Measurements from ENCODE around the gene ZNF502.

ZNF502 gene

GRCh38 chr3:44771424-44772098 lies 59.1 kb downstream of the ZNF502 start:
- ATAC-seq, result no peak
- TF ChIP-seq ARNTL (CRISPR knock-in tag; IDR thresholded peaks at IDR 0.05; ENCODE audit: borderline replicate concordance, low read depth) (no peak), TCF4 (CRISPR knock-in tag; IDR thresholded peaks at IDR 0.05; ENCODE audit: borderline replicate concordance) (no peak), CSDC2 (CRISPR knock-in tag; IDR thresholded peaks at IDR 0.05) (no peak), ZFP30 (CRISPR knock-in tag; IDR thresholded peaks at IDR 0.05) (no peak), GLIS3 (CRISPR knock-in tag; IDR thresholded peaks at IDR 0.05) (no peak)

- no peak for ATAC-seq
- TF ChIP-seq GLIS3 (CRISPR knock-in tag; IDR thresholded peaks at IDR 0.05) (no peak), PATZ1 (CRISPR knock-in tag; IDR thresholded peaks at IDR 0.05; ENCODE audit: borderline replicate concordance) (no peak), ZC3H10 (CRISPR knock-in tag; IDR thresholded peaks at IDR 0.05) (no peak), ARNTL (CRISPR knock-in tag; IDR thresholded peaks at IDR 0.05; ENCODE audit: borderline replicate concordance, low read depth) (no peak), CSDC2 (CRISPR knock-in tag; IDR thresholded peaks at IDR 0.05) (no peak), ZFP30 (CRISPR knock-in tag; IDR thresholded peaks at IDR 0.05) (no peak)
Measured at GRCh38 chr3:44772099-44772442, 59.6 kb downstream of the ZNF502 start.

Measured in SK-N-SH treated with all-trans-retinoic acid at 6 μM for 48 hours (cell line).